GM12878 (cell line): ENCODE measurements around the gene POFUT1. TPM values are rescaled to one million over a fixed set of nuclear protein-coding genes. Genes with fewer than 3 reads are reported as not detected.

Experiments
- ATF3 ChIP-seq: IDR thresholded peaks from 2 replicates; pipeline ENCODE4 v1.6.1; 2011; ENCODE audit warnings: low read depth, mild to moderate bottlenecking, low read length, moderate library complexity, borderline replicate concordance; ENCODE audit errors: extremely low read depth
- BMI1 ChIP-seq: fragments of 450-650 bp; IDR thresholded peaks from 2 replicates; pipeline ENCODE4 v1.6.1; 2016; ENCODE audit warnings: mild to moderate bottlenecking, moderate library complexity, borderline replicate concordance
- CHD2 ChIP-seq: IDR thresholded peaks from 2 replicates; pipeline ENCODE4 v1.6.1; 2011; ENCODE audit warnings: low read depth, low read length, improper control_type of control experiment, borderline replicate concordance
- ESRRA ChIP-seq: IDR thresholded peaks from 2 replicates; pipeline ENCODE4 v1.6.1; 2012; ENCODE audit warnings: mild to moderate bottlenecking, low read length, improper control_type of control experiment
- IRF4 ChIP-seq: IDR thresholded peaks from 2 replicates; pipeline ENCODE4 v1.6.1; 2011; ENCODE audit warnings: low read depth, low read length
- KAT2A ChIP-seq: conservative IDR thresholded peaks from 2 replicates; pipeline ENCODE4 v1.6.1; 2011; ENCODE audit warnings: low read depth, low read length; ENCODE audit not compliant: control insufficient read depth
- KLF5 ChIP-seq: fragments of 450-650 bp; IDR thresholded peaks from 2 replicates; pipeline ENCODE4 v1.6.1; 2014; ENCODE audit warnings: mild to moderate bottlenecking; ENCODE audit not compliant: partially characterized antibody
- MTA3 ChIP-seq: IDR thresholded peaks from 2 replicates; pipeline ENCODE4 v1.6.1; 2012; ENCODE audit warnings: low read length, inconsistent platforms, borderline replicate concordance
- MXI1 ChIP-seq: fragments of 150-350 bp; IDR thresholded peaks from 2 replicates; pipeline ENCODE4 v1.6.1; 2011; ENCODE audit warnings: low read depth, mild to moderate bottlenecking, inconsistent platforms, low read length, improper control_type of control experiment
- NKRF ChIP-seq: fragments of 450-650 bp; conservative IDR thresholded peaks from 2 replicates; pipeline ENCODE4 v1.6.1; 2017; ENCODE audit warnings: mild to moderate bottlenecking, moderate library complexity
- NR2C1 ChIP-seq: fragments of 450-650 bp; IDR thresholded peaks from 2 replicates; pipeline ENCODE4 v1.6.1; 2017; ENCODE audit warnings: antibody characterized with exemption, mild to moderate bottlenecking, moderate library complexity
- NR2C2 ChIP-seq: IDR thresholded peaks from 2 replicates; pipeline ENCODE4 v1.6.1; 2011; ENCODE audit warnings: borderline replicate concordance, low read depth; ENCODE audit not compliant: control insufficient read depth, insufficient read length
- PBX3 ChIP-seq: IDR thresholded peaks from 2 replicates; pipeline ENCODE4 v1.6.1; 2011; ENCODE audit warnings: mild to moderate bottlenecking, low read depth, low read length, moderate library complexity; ENCODE audit not compliant: insufficient replicate concordance
- RAD51 ChIP-seq: fragments of 450-650 bp; IDR thresholded peaks from 2 replicates; pipeline ENCODE4 v1.6.1; 2016; ENCODE audit warnings: moderate library complexity, mild to moderate bottlenecking, inconsistent platforms
- RB1 ChIP-seq: fragments of 450-650 bp; formaldehyde crosslinking; IDR thresholded peaks from 2 replicates; pipeline ENCODE4 v1.6.1; 2017; ENCODE audit warnings: mild to moderate bottlenecking, borderline replicate concordance
- REST ChIP-seq: IDR thresholded peaks from 2 replicates; pipeline ENCODE4 v1.6.1; 2012; ENCODE audit warnings: mild to moderate bottlenecking, low read depth, low read length
- RFX5 ChIP-seq: IDR thresholded peaks from 2 replicates; pipeline ENCODE4 v1.6.1; 2011; ENCODE audit warnings: low read depth, low read length, improper control_type of control experiment
- SKIL ChIP-seq: fragments of 450-650 bp; IDR thresholded peaks from 2 replicates; pipeline ENCODE4 v1.6.1; 2017; ENCODE audit warnings: mild to moderate bottlenecking, low read depth, inconsistent platforms; ENCODE audit not compliant: poor library complexity, severe bottlenecking
- SP1 ChIP-seq: IDR thresholded peaks from one replicate; pipeline ENCODE4 v1.6.1; 2011; ENCODE audit warnings: low read depth, low read length
- SRF ChIP-seq, 2 experiments: IDR thresholded peaks; 2 replicates each; pipeline ENCODE4 v1.6.1; 2011; ENCODE audit warnings: low read depth in 2 of 2, low read length in 2 of 2, mild to moderate bottlenecking in 1 of 2, moderate library complexity in 1 of 2
- TARDBP ChIP-seq: IDR thresholded peaks from 2 replicates; pipeline ENCODE4 v1.6.1; 2016; ENCODE audit warnings: borderline replicate concordance
- polyA plus RNA-seq, 11 experiments: library from polyadenylated mRNA; depleted of rRNA in 4 of 11; unstranded in 6 of 11; stranded (reverse) in 5 of 11; fragments of >200 nt; fragmentation: Nextera tagmentation in 4 of 11; fragmentation: Illumina TruSeq in 1 of 11; extraction: Ambion mirVana in 4 of 11; extraction: Trizol in 1 of 11; gene quantifications; 1 replicate in 1 of 11; 2 replicates in 10 of 11; pipeline versions ENCODE4 v1.2.1 to v1.2.3, GENCODE V29; 2011 to 2016; ENCODE audit warnings: inconsistent platforms in 2 of 11, missing spikeins in 2 of 11, low read depth in 1 of 11
- total RNA-seq, 4 experiments: library from RNA; depleted of rRNA in 3 of 4; stranded (reverse); fragments of >200 nt in 3 of 4; fragmentation: Illumina TruSeq in 1 of 4; extraction: Trizol in 1 of 4; gene quantifications; 2 replicates each; pipeline versions ENCODE4 v1.2.1 to v1.2.3, GENCODE V29; 2013 to 2021

The POFUT1 gene
- total and polyA plus RNA-seq, 10 of the 15 experiments (the other 5 are each of a cell fraction or from before 2014, with no cell fraction given) = 2.6 to 33.4 (median 23.1) TPM

GRCh38 chr20:32207626-32208498 is at the start of gene POFUT1, which contains the start of gene PLAGL2 (continued):
- TF ChIP-seq REST = no peak
- no peak for TF ChIP-seq IRF4
- no peak for TF ChIP-seq NR2C2
- peak; percentile 26 for TF ChIP-seq KLF5
- no peak for TF ChIP-seq CHD2
- no peak for TF ChIP-seq MTA3
- no peak for TF ChIP-seq KAT2A
- no peak for TF ChIP-seq ESRRA
- TF ChIP-seq NR2C1 = peak; percentile 73
- no peak for TF ChIP-seq BMI1
- TF ChIP-seq SKIL = no peak
- peak; percentile 92 for TF ChIP-seq RB1
- TF ChIP-seq RAD51 = no peak
- no peak for TF ChIP-seq ATF3
- no peak for TF ChIP-seq PBX3
- peak; percentile 87 for TF ChIP-seq MXI1
- TF ChIP-seq SP1 = peak; percentile 46
- no peak for TF ChIP-seq TARDBP
- TF ChIP-seq NKRF = peak; percentile 62
- TF ChIP-seq RFX5 = no peak
- no peak for TF ChIP-seq SRF (IDR thresholded peaks at IDR 0.05; ENCODE audit: low read depth in 2 of 2, low read length in 2 of 2)
